Stimulated activated CD4-positive, alpha-beta T cell treated with anti-CD3 and anti-CD28 coated beads, Interleukin-12 subunit alpha, Interleukin-12 subunit beta, amount 100 ng/mL, for 24 hours (primary cell): Measurements from ENCODE around the gene RPS23.
"Not testable (repeated sequence)": the region's sequence is repeated elsewhere in the genome, so short reads cannot be mapped to it uniquely, and the experiment has no call there.

Experiments
- DNase-seq, 2 experiments: peaks; one replicate each; pipeline ENCODE4 v3.0.0-alpha.2; 2020; ENCODE audit warnings: low read depth in 2 of 2

The RPS23 gene

DNA sequence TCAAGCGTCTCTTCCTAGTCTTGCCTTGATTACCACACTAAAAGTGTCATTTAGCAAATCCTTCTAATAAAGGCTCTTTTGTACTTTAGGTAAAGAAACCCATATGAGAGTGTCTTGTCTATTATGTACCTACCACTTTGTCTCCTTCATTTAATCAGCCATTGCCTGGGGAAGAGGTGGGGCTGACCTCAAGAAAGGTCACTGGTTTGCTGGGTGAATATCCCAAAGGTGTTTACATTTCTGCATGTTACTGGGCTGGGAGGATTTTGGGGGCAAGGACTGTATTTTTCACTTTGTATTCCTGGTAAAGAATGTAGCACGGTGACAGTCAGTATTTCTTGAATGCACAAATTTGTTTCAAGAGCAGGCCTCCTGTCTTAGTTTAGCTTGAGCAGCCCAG is 11.9 kb upstream of the RPS23 start:
- no peak for DNase-seq

DNA sequence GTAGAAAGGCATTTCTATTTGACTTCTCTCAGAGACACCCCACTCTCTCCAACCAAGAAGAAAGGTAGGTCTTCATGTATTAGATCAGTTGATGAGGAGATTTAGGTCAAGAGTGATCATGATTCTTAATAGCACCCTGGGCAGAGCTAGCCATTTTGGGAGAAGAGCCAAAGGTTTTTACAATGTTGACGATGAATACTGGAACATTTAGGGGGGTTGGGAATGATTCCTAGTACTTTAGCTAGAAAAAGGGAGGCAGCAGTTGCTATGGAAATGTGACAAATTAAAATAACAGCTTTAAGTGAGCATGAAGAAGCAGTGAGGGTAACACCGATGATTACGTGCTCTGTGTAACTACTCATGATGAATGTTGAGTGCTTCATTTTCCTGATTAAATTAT is 9.5 kb upstream of the RPS23 start:
- DNase-seq: no peak

DNA sequence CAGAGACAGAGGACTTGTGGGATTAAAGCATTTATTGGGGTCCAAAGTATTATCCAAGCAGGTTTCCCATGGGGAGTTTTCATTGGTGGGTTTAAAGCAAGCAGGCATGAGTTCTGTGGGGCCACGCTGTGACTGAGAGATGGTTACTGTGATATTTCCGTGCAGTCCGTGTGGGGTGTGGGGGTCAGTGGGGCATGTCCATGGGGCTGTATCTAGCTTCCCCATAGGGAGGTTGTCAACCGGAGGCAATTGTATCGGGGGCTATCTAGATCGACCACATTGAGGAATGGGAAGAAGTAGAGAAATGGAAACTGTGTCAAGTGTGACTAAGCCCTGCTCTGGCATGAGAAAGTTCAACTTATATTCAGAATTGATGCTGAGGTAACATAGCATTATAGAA is 7.1 kb upstream of the RPS23 start:
- no peak for DNase-seq

DNA sequence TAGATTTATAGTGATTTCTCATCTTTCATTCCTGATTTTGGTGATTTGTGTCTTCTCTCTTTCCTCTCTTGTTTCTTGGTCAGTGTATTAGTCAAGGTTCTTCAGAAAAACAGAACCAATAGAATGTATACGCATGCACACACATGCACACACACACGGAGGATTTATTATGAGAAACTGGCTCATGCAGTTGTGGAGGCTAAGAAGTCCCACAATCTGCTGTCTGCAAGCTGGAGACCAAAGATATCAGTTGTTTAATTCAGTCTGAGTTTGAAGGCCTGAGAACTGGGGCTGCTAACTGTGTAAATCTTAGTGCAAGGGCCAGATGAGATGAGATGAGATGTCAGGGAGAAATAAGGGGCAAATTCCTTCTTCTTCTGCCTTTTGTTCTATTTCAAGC is 5.7 kb upstream of the RPS23 start:
- no peak for DNase-seq

DNA sequence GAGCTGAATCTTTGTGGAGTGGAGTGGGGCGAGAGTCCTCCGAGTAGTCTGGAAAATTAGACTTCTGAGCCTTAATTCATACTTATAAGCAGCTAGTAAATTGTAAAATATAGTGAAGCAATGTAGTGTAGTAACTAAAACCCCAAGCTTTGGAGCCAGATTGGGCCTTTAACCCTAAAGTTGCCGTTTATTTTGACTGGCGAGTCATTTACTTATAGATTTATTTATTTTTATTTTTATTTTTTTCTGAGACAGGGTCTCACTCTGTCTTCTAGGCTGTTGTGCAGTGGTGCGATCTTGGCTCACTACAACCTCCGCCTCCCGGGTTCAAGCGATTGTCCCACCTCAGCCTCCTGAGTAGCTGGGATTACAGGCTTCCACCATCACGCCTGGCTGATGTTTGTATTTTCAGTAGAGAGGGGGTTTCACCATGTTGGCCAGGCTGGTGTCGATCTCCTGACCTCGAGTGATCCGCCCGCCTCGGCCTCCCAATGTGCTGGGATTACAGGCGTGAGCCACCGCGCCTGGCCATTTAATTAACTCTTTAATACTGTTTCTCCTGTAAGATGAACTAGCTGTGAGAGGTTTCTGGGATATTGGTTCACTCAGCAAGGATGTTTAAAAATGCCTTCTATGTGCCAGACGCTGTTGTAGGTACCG is 687 bp upstream of the RPS23 start:
- DNase-seq: no peak

DNA sequence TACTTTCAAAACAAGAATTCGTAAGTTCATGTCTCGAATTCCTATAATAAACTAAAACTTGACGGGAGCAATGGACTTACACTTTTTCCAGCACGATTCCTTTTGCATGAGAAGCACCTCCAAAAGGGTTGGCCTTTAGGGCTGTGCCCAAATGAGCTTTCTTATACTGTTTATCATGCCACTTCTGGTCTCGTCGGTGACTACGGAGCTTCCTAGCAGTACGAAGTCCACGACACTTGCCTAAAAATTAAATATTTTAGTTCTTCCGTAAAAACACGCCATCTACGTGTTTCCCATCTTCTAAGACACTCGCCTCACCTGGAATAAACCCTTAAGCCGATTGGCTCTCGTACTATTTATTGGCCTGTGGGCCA is 554 bp downstream of the RPS23 start:
- no peak for DNase-seq

DNA sequence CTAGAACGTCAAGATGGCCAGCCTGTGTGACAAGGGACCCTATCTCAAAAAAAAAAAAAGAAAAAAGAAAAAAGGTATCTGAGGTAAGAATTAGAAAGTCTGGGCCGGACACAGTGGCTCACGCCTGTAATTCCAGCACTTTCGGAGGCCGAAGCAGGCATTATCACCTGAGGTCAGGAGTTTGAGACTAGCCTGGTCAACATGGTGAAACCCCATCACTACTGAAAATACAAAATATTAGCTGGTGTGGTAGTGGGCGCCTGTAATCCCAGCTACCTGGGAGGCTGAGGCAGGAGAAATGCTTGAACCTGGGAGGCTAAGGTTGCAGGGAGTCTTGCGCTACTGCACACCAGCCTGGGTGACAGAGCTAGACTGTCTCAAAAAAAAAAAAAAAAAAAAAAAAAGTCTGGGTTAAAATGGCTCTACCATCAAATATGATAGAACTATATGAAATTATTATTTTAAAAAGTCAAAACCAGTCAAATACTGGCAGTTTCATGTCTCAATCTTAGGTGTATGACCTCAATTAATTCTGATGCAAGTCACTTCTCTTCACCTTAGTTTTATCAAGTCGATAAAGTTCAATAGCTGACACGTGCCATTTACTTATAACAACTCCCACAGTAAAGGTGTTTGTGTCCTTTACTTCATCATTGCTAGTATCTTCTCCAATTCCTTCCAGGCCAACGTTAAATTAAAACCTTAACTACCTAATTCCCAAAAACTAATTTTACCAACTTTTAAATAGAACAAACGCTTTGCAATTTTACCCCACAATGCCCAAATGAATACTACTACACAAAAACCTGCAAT is 1.1 kb downstream of the RPS23 start:
- DNase-seq: no peak

DNA sequence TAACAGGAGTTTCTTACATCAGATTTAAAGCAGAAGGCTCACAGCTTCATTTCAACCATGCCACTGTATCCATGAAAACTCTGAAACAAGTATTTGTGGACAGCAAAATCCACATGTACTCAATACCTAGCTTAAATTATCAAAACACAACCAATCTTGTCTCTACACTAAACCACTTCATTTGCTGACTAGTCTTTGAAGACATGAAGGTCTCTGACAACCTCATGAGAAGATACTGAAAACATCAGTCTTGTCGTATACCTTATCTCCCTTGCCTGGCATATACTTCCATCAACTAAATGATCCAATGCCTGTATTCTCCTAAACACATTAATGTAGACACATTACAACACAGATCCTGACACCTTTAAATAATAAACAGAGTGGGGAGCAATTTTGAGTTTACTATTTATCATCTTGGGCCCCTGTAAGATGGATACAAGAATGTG is 2.9 kb downstream of the RPS23 start:
- no peak for DNase-seq

DNA sequence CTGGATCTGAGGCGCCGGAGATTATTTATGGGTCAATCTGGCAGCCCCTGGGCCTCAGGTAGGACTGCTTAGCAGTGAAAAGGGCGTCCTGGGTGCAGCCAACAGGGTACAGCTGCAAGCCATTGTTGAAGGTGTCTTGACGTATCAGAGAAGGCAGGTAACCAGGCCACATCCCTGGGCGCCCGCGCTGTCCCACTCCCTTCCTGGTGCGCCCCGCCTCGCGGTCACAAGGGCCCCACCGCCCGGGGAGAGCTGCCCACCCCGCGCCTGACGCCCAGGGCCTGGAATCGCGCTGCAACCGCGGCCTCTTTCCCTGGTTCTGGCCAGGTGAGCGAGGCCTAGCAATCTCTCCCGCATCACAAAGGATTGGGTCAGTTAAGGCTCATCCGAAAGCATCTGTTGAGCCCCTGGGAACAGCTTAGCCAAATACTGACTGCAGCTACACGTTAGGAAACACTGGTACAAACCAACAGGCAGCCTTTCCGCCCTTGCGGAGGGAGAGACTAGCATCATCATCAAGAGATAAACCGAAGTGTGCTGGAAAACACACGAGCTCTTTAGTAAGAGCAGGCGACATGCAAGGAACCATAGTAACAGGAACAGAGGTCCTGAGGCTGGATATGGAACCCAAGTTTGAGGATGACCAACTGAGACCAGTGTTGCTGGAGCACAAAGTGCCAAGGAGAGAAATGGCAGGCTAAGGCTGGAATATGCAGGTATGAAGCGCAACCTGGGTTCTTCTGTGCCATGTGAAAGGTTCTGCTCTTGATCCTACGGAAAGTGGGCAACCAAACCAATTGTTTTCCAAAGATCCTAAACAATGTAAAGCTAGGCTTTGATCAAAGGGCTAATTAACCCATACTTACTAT is 3.6 kb downstream of the RPS23 start:
- DNase-seq: no peak

DNA sequence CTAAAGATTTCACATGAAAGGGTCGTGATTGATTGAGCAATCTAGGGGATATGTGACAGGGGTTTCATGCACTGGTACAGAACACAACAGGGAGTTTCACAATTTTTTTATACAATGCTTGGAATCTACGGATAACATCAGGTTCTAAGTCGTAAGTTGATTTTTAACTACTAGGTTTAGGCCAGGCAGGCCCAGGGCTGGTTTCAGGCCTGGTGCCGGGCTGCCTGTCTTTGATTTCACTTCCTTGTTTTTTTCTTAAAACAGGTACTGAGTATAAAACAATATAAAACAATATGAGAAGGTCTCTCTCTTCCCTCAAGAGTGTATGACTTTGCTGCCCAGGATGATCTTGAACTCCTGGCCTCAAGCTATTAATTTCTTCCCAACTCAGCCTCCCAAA is 4.7 kb downstream of the RPS23 start:
- not testable (repeated sequence) for DNase-seq

DNA sequence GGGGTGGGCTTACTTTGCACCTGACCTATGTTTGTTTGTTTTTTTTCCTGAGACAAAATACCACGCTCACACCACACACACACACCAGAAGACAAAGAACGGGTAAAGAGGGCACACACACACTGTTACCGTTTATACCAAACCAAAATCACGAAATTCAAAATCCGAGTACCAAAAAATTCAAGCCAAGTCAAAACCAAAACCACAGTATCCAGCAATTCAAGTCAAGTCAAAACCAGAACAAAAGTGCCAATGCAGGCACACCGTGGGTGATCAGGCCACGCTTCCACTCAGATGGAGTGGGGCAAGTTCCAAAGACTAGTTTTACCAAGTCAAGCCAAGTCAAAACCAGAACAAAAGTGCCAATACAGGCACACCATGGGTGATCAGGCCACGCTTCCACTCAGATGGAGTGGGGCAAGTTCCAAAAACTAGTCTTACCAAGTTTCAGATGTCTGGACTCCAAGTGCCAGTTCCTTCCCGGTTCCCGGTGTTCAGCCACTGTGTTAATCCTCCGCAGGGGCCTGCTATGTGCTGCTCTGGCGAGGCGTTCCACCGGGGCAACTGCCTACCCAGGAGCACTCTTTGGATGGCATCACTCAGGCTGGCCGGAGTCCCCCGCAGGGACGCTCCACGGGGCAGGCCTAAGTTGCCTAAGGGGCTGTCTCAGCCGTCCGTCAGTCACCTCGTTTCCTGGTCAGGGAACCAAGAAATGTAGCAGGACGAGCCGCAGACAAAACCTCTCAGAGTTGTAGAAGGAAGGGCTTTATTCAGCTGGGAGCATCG is 5.4 kb downstream of the RPS23 start:
- not testable (repeated sequence) for DNase-seq

DNA sequence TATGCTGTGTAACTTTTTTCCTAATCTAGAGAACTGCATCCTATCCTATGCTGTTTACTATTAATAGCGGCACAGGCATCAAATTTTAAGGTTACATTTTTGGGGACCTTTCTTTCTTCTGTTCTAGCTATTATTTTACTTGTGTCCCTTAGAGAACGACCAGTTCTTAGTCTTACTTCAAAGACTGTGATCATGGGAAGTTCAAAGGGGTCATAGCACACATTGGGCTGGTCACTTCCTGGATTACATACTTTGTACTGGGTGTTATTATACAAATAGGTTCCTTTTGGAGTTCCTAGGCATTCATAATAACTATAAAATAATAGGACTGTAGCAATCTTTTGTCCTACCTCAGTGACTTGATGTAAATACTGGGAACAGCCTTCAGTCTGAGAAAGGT is 8.8 kb downstream of the RPS23 start:
- not testable (repeated sequence) for DNase-seq

DNA sequence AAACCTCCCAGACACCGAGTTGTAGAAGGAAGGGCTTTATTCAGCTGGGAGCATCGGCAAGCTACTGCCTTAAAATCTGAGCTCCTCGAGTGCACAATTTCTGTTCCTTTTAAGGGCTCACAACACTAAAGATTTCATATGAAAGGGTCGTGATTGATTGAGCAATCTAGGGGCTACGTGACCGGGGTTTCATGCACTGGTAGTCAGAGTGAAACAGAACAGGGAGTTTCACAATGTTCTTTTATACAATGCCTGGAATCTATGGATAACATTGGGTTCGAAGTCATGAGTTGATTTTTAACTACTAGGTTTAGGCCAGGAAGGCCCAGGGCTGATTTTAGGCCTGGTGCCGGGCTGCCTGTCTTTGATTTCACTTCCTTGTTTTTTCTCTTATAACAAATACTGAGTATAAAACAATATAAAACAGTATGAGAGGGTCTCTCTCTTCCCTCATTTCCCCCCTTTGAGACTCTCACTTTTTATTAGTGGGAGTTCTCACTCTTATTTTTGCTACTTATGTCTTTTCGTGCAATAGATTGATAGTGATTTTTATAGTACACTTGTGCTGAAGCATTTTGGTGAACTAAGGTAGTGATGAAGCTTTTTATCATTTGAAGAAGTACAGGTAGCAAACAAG is 10.7 kb downstream of the RPS23 start:
- not testable (repeated sequence) for DNase-seq

DNA sequence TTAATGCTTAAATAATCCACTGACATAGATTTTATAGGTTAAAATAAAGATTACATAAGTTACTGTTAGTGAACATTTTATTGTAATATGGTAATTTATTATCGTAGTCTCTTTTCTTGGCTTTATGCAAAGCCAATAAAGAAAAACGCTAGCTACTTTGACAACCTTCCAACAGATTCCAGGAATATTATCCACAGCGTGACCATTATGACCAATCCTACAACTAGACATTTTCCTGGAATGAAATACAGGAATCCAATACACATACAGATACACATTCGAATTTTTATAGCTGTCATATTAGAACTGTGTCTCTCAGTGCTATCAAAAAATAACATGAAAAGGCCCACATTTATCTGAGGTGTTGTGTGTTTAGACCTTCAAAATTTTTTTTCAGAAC is 13.1 kb downstream of the RPS23 start:
- no peak for DNase-seq

DNA sequence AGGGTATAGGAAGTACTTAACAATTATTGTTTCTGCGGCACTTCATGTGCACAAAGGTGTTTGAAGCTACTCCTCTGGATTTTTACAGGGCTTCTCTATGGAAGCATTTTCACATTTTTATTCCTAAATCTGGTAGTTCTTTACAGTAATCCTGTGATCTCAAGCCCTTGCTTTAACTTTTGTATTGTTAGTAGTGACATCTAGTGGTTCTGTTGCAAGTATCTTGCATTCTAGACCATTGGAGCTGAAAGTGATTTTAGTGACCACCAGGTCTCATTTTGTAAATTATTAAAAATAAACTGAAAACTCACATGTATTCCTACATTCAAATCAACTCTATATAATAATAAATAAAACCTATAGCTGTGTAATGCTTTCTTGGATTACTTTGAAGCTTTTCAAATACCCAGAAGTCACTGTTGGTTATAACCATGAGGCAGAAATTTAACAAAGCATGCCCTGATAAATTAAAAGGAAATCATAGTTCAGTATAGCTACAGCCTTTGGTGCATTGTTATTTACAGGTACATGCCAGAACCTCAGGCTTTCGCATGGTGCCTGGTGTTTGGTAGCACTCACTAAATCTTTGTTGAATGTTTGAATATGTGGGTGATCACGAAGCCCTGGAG is 18.9 kb downstream of the RPS23 start:
- DNase-seq: no peak

DNA sequence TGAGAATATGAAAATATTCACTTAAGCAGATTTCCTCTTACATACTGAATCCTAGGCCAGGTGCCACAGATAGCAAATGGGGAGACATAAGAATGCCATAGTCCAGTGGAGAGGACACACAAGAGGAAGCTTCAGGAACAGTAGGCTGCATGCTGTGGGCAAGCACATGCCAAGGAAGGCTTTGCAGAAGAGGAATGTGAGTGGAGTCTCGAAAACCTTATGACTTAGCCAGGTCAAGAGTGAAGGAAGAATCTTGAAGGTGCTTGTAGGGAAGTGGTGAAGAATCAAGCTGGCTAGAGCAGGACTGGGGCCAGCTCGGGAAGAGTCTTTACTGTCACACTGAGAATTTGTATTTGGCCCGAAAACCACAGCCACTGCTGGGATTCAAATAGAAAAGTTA is 20.4 kb downstream of the RPS23 start:
- DNase-seq: no peak

DNA sequence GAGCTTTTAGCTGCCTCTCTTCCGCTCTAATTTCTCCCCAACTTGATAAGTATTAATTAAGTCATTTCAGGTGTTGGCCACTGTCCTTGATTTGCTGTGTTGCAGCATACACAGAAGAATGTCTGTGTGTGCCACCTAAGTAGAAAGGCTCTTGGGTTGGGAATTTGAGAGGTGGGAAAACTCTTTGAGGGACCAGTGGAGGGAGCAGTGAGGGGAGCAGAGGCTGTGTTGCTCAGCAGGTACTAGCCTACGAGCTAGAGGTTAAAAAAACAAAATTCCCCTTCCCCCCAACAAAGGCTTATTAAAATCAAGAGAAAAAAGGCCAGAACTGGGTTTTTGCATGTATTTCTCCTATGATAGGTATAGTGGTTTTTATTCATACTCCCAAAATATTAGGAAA is 20.9 kb downstream of the RPS23 start:
- DNase-seq: no peak

DNA sequence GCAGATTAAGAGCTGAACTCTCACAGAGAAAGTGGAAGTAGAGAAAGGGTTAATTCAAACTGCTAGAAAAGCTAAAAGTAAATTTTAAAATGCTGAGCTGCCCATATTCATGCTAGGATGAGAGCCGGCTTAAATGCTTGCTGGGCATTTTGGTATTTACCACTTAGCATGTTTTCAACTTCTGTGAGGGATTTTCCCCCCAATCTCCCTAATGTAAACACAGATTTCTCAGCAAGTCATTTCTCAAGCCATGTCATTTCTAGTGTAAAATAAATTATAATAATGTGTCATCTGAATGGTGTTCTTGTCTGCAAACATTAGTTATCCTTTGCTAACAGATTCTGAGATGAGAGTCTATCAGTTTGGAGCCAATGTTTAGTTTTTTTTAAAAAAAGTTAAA is 22.3 kb downstream of the RPS23 start:
- DNase-seq: no peak

DNA sequence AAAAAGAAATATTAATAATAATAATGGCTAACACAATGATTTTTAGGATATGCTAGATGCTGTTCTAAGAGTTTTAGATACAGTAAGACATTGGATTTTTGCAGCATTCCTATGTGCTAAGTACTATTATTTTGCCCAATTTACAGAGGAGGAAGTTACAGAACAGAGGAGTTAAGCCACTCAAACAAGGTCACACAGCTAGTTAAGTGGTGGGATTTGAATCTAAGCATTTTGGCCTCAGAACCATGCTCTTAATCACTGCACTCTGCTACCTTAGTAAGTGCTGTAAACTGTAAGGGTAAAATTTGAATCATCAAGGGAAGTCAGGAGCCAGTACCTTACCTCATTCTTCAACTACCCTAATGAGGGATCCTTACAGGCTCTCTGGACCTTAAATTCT is 25.4 kb downstream of the RPS23 start:
- DNase-seq: no peak

DNA sequence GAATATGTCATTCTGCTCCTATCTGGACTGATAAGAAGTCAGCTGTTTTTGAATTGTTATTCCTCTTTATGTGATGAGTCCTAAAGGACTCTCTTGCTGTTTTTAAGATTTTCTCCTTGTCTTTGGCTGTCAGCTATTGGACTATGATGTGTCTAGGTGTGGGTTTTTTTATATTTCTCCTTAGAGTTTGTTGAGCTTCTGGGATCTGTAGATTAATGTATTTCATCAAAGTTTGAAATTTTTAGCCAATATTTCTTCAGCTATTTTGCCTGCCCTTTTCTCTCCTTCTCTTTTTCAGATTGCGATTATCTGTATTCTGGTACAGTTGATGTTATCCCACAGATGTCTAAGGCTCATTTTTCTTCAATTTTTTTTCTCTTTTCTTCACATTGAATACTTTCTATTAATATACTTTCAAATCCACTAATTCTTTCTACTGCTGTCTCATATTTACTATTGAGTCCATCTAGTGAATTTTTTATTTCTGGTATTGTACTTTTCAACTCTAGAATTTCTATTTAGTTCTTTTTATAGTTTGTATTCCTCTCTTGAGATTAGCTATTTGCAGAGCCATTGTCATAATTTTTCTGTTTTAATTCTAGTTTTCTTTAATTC is 31.1 kb downstream of the RPS23 start:
- no peak for DNase-seq
